GM12873 (cell line): Measurements from ENCODE around the gene VPS37C.

Experiments
- CTCF ChIP-seq: IDR thresholded peaks from 2 replicates; pipeline ENCODE4 v1.5.1; 2012; ENCODE audit warnings: low read depth, mild to moderate bottlenecking, moderate library complexity, low read length, control low read depth; ENCODE audit not compliant: insufficient read depth; ENCODE audit errors: missing control alignments

Gene VPS37C

GRCh38 chr11:61170566-61170965 lies 9.3 kb upstream of the VPS37C start:
- TF ChIP-seq CTCF = no peak

GRCh38 chr11:61168800-61169199 lies 7.6 kb upstream of the VPS37C start:
- no peak for TF ChIP-seq CTCF

GRCh38 chr11:61168042-61168688 lies 6.9 kb upstream of the VPS37C start:
- TF ChIP-seq CTCF = no peak

- TF ChIP-seq CTCF = no peak
These were observed 3.6 kb upstream of the VPS37C start for GRCh38 chr11:61164606-61165424.

GRCh38 chr11:61163714-61164605 lies 2.7 kb upstream of the VPS37C start:
- TF ChIP-seq CTCF = no peak

- no peak for TF ChIP-seq CTCF
These were observed 1.8 kb upstream of the VPS37C start for GRCh38 chr11:61163021-61163420.
